Gastrocnemius medialis (tissue), 4 donors: Measurements from ENCODE around the gene CD8A.

Experiments used
- POLR2A ChIP-seq, 2 donors: fragments of 450-650 bp; IDR thresholded peaks; one replicate each; pipeline ENCODE4 v1.6.1; 2017; ENCODE audit warnings: antibody characterized with exemption in 2 of 2, mild to moderate bottlenecking in 2 of 2, moderate library complexity in 2 of 2
- TF ChIP-seq, protein P1 (sequence below), 5 experiments: fragments of 450-650 bp in 3 of 5; fragments of 200-600 bp in 2 of 5; sonication (generic) in 2 of 5; IDR thresholded peaks in 4 of 5; conservative IDR thresholded peaks in 1 of 5; 1 replicate in 4 of 5; 2 replicates in 1 of 5; pipeline ENCODE4 v1.5.1; 2016 to 2019; ENCODE audit warnings: antibody characterized with exemption in 5 of 5, mild to moderate bottlenecking in 3 of 5, moderate library complexity in 3 of 5

DNA sequence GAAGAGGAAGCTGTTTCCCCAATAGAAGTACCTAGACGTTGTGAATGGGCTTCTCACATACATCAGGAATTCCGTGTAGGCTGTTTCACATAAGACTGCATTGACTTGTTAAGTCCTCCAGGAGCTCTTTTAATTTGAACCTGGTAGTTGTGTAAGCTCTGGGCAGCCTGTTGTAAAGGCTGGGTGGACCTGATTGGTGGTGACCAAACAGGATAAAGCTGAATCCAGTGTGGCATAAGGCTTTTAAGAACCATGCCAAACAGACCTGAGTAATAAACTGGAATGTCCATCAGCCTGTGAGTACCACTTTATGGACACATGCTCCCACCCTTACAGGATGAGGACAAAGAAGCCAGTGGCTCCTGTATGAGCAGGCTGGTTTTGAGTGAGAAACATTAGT, 46.6 kb downstream of the CD8A start:
- TF ChIP-seq, protein P1, sequence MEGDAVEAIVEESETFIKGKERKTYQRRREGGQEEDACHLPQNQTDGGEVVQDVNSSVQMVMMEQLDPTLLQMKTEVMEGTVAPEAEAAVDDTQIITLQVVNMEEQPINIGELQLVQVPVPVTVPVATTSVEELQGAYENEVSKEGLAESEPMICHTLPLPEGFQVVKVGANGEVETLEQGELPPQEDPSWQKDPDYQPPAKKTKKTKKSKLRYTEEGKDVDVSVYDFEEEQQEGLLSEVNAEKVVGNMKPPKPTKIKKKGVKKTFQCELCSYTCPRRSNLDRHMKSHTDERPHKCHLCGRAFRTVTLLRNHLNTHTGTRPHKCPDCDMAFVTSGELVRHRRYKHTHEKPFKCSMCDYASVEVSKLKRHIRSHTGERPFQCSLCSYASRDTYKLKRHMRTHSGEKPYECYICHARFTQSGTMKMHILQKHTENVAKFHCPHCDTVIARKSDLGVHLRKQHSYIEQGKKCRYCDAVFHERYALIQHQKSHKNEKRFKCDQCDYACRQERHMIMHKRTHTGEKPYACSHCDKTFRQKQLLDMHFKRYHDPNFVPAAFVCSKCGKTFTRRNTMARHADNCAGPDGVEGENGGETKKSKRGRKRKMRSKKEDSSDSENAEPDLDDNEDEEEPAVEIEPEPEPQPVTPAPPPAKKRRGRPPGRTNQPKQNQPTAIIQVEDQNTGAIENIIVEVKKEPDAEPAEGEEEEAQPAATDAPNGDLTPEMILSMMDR (IDR thresholded peaks at IDR 0.05 in 4 of 5, conservative IDR thresholded peaks at IDR 0.05 in 1 of 5), result no peak
- TF ChIP-seq POLR2A (IDR thresholded peaks at IDR 0.05), result no peak
